Measurements from ENCODE around the gene ZDHHC11.
"Not testable (repeated sequence)": the region's sequence is repeated elsewhere in the genome, so short reads cannot be mapped to it uniquely, and the experiment has no call there.

ZDHHC11 gene

DNA sequence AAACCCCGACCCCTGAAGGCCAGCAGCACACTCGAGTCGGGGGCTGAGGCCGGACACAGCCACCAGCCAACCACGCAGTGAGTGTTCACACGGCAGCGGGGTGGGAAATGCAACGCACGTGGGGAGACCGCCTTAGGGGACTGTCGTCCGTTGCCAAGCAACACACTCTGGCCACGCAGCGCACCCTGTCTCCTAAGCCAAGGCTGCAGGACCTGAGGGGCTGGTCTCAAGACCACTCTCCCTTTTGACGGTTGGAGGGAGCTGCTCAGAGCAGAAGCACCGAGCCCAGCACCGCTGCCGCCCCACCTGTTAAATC is 34.3 kb upstream of the ZDHHC11 start:
- TF ChIP-seq, protein P1, sequence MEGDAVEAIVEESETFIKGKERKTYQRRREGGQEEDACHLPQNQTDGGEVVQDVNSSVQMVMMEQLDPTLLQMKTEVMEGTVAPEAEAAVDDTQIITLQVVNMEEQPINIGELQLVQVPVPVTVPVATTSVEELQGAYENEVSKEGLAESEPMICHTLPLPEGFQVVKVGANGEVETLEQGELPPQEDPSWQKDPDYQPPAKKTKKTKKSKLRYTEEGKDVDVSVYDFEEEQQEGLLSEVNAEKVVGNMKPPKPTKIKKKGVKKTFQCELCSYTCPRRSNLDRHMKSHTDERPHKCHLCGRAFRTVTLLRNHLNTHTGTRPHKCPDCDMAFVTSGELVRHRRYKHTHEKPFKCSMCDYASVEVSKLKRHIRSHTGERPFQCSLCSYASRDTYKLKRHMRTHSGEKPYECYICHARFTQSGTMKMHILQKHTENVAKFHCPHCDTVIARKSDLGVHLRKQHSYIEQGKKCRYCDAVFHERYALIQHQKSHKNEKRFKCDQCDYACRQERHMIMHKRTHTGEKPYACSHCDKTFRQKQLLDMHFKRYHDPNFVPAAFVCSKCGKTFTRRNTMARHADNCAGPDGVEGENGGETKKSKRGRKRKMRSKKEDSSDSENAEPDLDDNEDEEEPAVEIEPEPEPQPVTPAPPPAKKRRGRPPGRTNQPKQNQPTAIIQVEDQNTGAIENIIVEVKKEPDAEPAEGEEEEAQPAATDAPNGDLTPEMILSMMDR (IDR thresholded peaks at IDR 0.05; ENCODE audit: low read depth, low read length): no peak
- no peak for DNase-seq (ENCODE audit: low read depth, low spot score)
- no peak overlapping the region for H3K4me3 ChIP-seq (ENCODE audit: low read depth, low read length)
- in situ Hi-C loops (cut with HindIII; ENCODE audit: low sequenced_read_pairs): no loop called here

DNA sequence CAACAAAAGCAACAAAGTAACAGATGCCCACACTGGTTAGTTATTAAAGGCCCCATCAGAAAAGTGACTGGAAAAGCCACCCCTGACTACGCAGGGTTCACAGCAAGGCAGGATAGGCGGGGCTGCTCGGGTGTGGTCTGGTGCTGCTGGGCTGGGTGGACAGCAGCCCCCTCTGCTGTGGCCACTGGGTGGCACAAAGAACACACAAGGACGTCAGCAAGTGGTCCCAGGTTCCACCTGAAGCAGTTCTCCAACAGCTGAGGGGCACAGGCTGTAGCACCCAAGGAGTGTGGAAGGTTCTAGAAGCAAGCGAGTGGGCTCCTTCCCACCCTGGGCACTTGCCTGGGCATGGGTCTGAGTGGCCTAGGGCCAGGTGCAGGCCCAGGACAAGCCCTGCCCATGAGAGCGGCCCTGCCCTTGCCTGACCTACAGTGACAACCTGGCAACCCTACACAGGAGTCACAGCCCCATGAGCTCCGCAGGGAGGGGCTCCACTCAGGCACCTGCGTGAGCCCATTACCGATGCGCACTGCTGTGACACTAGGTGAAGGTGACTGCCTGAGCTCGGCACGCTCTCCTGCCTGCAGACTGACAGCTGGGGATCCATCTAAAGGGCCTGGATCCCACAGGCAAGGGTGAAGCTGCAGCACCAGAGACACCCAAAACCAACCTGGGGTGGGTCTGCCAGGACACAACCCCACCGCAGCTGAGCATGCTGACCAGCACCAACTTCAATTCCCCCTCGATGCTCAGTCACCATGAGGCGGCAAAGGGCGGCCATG is 33.8 kb upstream of the ZDHHC11 start:
- in situ Hi-C loops (cut with HindIII; ENCODE audit: low sequenced_read_pairs): no loop called here
- no peak overlapping the region for H3K4me3 ChIP-seq (ENCODE audit: low read depth, low read length)
- TF ChIP-seq, protein P1 (IDR thresholded peaks at IDR 0.05; ENCODE audit: low read depth, low read length): no peak
- no peak for DNase-seq (ENCODE audit: low read depth, low spot score)

DNA sequence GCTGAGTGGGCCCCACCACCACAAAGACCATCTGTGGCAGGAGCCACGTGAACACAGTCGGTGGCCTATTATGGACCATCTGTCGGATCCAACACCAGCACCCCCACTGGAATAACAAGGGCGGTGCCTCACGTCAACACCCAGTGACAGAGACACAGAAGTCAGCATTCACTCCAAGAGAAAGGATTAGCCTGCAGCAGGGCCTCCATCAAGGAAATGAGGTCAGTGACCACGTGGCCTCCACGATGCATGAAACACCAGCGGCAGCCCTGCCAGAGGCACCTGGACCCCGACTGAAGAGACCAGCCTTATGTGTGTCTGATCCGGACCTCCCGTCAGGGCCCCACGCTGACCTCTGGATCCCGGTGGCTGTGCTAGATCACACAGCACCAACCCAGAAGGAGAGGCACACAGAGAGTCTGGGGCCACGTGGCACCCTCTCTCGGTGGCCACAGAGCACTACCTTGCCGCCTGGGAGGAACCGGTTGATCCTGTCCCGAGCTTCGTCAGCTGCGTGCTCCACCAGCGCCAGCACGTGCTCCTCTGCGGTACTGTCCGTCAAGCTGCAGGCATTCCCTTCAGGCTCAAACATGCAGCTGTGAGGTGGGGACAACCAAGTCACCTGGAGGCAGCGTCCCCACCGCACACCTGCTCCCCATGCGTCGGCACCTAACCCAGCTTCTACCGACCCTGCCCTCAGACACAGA is 32.8 kb upstream of the ZDHHC11 start:
- H3K4me3 ChIP-seq (ENCODE audit: low read depth, low read length): no peak overlapping the region
- in situ Hi-C loops (cut with HindIII; ENCODE audit: low sequenced_read_pairs): no loop called here
- TF ChIP-seq, protein P1 (IDR thresholded peaks at IDR 0.05; ENCODE audit: low read depth, low read length): no peak
- DNase-seq (ENCODE audit: low read depth, low spot score): no peak

DNA sequence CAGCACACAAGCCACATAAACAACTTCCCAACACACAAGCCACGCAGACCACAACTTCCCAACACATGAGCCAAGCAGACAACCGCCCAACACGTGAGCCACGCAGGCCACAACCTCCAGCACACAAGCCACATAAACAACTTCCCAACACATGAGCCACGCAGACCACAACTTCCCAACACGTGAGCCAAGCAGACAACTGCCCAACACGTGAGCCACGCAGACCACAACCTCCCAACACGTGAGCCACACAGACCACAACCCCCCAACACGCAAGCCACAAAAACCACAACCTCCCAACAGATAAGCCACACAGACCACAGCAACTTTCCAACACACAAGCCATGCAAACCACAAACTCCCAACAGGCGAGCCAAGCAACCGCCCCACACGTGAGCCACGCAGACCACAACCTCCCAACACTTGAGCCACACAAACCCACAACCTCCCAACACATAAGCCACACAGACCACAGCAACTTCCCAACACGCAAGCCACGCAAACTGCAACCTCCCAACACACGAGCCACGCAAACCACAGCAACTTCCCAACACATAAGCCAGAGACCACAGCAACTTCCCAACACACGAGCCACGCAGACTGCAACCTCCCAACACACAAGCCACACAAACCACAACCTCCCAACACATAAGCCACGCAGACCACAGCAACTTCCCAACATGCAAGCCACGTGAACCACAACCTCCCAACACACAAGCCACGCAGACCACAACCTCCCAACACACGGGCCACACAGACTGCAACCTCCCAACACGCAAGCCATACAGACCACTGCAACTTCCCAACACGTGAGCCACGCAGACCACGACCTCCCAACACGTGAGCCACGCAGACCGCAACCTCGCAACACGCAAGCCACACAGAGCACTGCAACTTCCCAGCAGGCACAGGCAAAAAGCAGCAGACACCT is 31.7 kb upstream of the ZDHHC11 start:
- no peak overlapping the region for H3K4me3 ChIP-seq (ENCODE audit: low read depth, low read length)
- TF ChIP-seq, protein P1 (IDR thresholded peaks at IDR 0.05; ENCODE audit: low read depth, low read length): no peak
- DNase-seq (ENCODE audit: low read depth, low spot score): no peak
- in situ Hi-C loops (cut with HindIII; ENCODE audit: low sequenced_read_pairs): no loop called here

DNA sequence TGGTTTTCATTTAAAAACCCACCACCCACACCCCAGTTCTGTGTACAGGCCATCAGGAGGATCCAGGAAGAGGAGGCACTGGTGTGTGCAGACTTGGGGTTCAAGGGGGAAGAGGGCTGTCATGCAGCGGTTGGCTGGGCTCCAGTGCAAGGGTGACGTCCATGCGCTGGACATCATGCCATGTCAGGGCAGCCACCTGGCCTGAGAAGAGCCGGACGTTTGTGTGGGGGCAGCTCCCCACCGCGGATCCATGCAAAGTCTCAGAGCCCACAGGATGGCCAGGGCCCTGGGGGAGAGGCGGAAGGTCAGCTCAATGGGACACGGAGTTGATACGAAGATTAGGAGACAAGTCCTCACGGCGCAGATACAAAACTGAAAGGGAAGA is 30.8 kb upstream of the ZDHHC11 start:
- no peak for DNase-seq (ENCODE audit: low read depth, low spot score)
- no peak overlapping the region for H3K4me3 ChIP-seq (ENCODE audit: low read depth, low read length)
- TF ChIP-seq, protein P1 (IDR thresholded peaks at IDR 0.05; ENCODE audit: low read depth, low read length): no peak
- in situ Hi-C loops (cut with HindIII; ENCODE audit: low sequenced_read_pairs): no loop called here

DNA sequence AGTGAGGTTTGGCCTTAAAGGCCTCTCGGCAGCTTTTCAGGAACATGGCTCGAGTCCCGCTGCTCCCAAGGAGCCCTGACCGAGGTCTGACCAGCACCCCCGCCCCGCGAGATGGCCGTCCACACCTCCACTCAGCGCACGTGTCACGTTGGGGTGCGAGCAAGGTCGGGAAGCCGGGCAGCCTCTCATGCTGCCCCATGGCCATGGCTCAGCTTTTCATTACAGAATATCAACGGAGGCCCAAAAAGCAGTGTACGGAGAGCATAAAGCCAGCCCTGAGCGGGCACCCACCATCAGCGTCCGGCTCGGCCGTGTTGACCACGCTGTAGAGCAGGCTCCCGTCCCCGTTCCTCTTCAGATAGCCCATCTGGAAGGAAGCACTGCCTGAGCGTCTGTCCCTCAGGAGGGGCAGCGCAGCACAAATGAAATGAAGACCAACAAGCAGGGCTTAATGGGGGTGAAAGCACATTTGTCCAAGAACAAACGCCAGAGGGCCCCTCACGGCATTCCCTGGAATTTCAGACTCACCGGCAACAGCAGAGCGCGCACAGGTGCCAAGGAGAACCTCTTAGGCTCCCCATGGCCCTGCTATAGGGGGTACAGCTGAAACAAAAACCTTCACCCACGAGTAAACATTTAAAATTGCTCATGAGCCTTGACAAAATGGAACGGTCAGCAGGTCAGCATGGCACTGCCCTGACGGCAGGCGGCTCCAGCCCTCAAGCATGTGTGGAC is 30.2 kb upstream of the ZDHHC11 start:
- in situ Hi-C loops (cut with HindIII; ENCODE audit: low sequenced_read_pairs): no loop called here
- no peak for DNase-seq (ENCODE audit: low read depth, low spot score)
- TF ChIP-seq, protein P1 (IDR thresholded peaks at IDR 0.05; ENCODE audit: low read depth, low read length): no peak
- H3K4me3 ChIP-seq (ENCODE audit: low read depth, low read length): no peak overlapping the region

DNA sequence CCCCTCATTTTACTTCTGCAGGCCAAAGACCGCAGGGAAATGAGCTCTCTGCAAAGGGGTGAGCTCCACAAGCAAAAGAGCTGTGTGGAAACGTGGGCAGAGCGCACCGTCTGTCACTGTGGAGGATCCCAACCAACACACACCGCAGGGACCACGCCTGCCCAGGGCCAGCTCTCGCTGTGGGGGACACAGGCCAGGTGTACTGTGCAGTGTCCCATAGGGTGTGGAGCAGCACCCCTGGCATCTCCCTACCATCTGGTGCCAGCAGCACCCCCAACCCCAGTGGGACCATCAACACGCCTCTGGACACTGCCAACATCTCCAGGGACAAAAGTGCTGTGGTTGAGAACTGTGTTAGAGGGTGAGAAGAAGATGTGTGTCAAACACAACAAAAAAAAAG is 27.9 kb upstream of the ZDHHC11 start:
- H3K4me3 ChIP-seq (ENCODE audit: low read depth, low read length); in situ Hi-C loops (cut with HindIII; ENCODE audit: low sequenced_read_pairs); DNase-seq (ENCODE audit: low read depth, low spot score): not testable (repeated sequence)
